SU-DHL-6 (cell line): ENCODE results near the gene CASS4.

Source experiments
- H2AFZ ChIP-seq: fragments of 200-600 bp; sonication (generic); 2 replicates; pipeline ENCODE4 v1.6.1; 2014; ENCODE audit warnings: low read depth, mild to moderate bottlenecking, moderate library complexity, mixed read lengths, antibody characterized with exemption, low read length; ENCODE audit not compliant: severe bottlenecking
- H3F3A ChIP-seq: fragments of 200-600 bp; shearing (Covaris generic); 2 replicates; pipeline ENCODE4 v1.6.0; 2016; ENCODE audit warnings: antibody characterized with exemption, mild to moderate bottlenecking; ENCODE audit not compliant: insufficient read depth
- H3K27ac ChIP-seq: fragments of 200-600 bp; sonication (generic); 2 replicates; pipeline ENCODE4 v1.5.1; 2016; ENCODE audit warnings: low read depth, mild to moderate bottlenecking, low read length, moderate library complexity, mixed read lengths
- H3K27me3 ChIP-seq: fragments of 200-600 bp; sonication (generic), shearing (Covaris generic); 2 replicates; pipeline ENCODE4 v1.6.0; 2014; ENCODE audit warnings: mild to moderate bottlenecking, low read length
- H3K36me3 ChIP-seq: fragments of 200-600 bp; sonication (generic); 2 replicates; pipeline ENCODE4 v1.6.1; 2014; ENCODE audit warnings: mild to moderate bottlenecking, low read length, mixed read lengths
- H3K4me2 ChIP-seq: fragments of 300-600, 200-600 bp; shearing (Covaris generic), sonication (generic); 2 replicates; pipeline ENCODE4 v1.6.0; 2014; ENCODE audit warnings: low read length, low read depth, mild to moderate bottlenecking; ENCODE audit not compliant: poor library complexity, severe bottlenecking
- H3K4me3 ChIP-seq: fragments of 200-600 bp; sonication (generic); 2 replicates; pipeline ENCODE4 v1.5.1; 2014; ENCODE audit warnings: antibody characterized with exemption, low read length, mild to moderate bottlenecking, mixed read lengths; ENCODE audit not compliant: insufficient read depth, poor library complexity, severe bottlenecking
- H3K79me2 ChIP-seq: fragments of 200-600 bp; sonication (generic); 2 replicates; pipeline ENCODE4 v1.6.1; 2014; ENCODE audit warnings: mild to moderate bottlenecking, low read length, moderate library complexity; ENCODE audit not compliant: insufficient read depth
- H3K9ac ChIP-seq: fragments of 200-600 bp; sonication (generic); 2 replicates; pipeline ENCODE4 v1.7.0; 2014; ENCODE audit warnings: mild to moderate bottlenecking, low read length
- H3K9me2 ChIP-seq: fragments of 200-600 bp; sonication (generic); replicated peaks from 2 replicates; pipeline ENCODE4 v1.6.1; 2014; ENCODE audit warnings: low read length; ENCODE audit not compliant: insufficient read depth
- H3K9me3 ChIP-seq: fragments of 200-600 bp; sonication (generic); 2 replicates; pipeline ENCODE4 v1.6.1; 2014; ENCODE audit warnings: low read length, mixed read lengths; ENCODE audit not compliant: insufficient read depth
- H4K20me1 ChIP-seq: fragments of 200-600 bp; sonication (generic); 2 replicates; pipeline ENCODE4 v1.6.1; 2014; ENCODE audit warnings: low read depth, mild to moderate bottlenecking, antibody characterized with exemption, low read length, moderate library complexity, mixed read lengths
- CTCF ChIP-seq: fragments of 200-600 bp; sonication (generic); IDR thresholded peaks from one replicate; pipeline ENCODE4 v1.5.1; 2017; ENCODE audit warnings: antibody characterized with exemption, mild to moderate bottlenecking, low read length, moderate library complexity; ENCODE audit not compliant: insufficient read depth, poor library complexity, severe bottlenecking
- EZH2phosphoT487 ChIP-seq: fragments of 200-600 bp; sonication (generic), shearing (Covaris generic); conservative IDR thresholded peaks from 2 replicates; pipeline ENCODE4 v1.6.1; 2018; ENCODE audit warnings: mild to moderate bottlenecking, antibody characterized with exemption, low read length, moderate library complexity, mixed read lengths

The CASS4 gene

GRCh38 chr20:56428881-56429280 is 16.8 kb downstream of the CASS4 start:
- Histone ChIP-seq H3K36me3 (no peaks in the 10 kb centered on the region), H4K20me1 (no peaks in the 10 kb centered on the region), H3K79me2 (no peaks in the 10 kb centered on the region), H3K9me2 (no peaks in the 10 kb centered on the region), H3K27me3 (no peaks in the 10 kb centered on the region), H3F3A (no peaks in the 10 kb centered on the region), H3K9ac (no peak overlapping the region), H3K4me3 (no peak overlapping the region), H3K9me3 (no peaks in the 10 kb centered on the region), H2AFZ (no peak overlapping the region), H3K27ac (no peak overlapping the region), H3K4me2 (no peak overlapping the region)
- TF ChIP-seq EZH2phosphoT487: no peak
- no peak for TF ChIP-seq CTCF

GRCh38 chr20:56429502-56429901 is 17.4 kb downstream of the CASS4 start:
- Histone ChIP-seq H3K4me3 (no peak overlapping the region), H3K9me3 (no peaks in the 10 kb centered on the region), H3K4me2 (peak overlapping the region; percentile 6), H3K27me3 (no peaks in the 10 kb centered on the region), H3K9ac (no peak overlapping the region), H3K36me3 (no peaks in the 10 kb centered on the region), H3K27ac (no peak overlapping the region), H3F3A (no peaks in the 10 kb centered on the region), H4K20me1 (no peaks in the 10 kb centered on the region), H3K9me2 (no peaks in the 10 kb centered on the region), H3K79me2 (no peaks in the 10 kb centered on the region), H2AFZ (peak overlapping the region; percentile 69)
- TF ChIP-seq CTCF (no peak), EZH2phosphoT487 (no peak)

- H3K4me2 ChIP-seq: peak overlapping the region; percentile 6
- no peaks in the 10 kb centered on the region for H3F3A ChIP-seq
- no peak overlapping the region for H3K4me3 ChIP-seq
- no peaks in the 10 kb centered on the region for H3K36me3 ChIP-seq
- H3K9me3 ChIP-seq: no peaks in the 10 kb centered on the region
- TF ChIP-seq CTCF: no peak
- no peak for TF ChIP-seq EZH2phosphoT487
- no peak overlapping the region for H3K27ac ChIP-seq
- H2AFZ ChIP-seq: peak overlapping the region; percentile 69
- H4K20me1 ChIP-seq: no peaks in the 10 kb centered on the region
- H3K79me2 ChIP-seq: no peaks in the 10 kb centered on the region
- no peak overlapping the region for H3K9ac ChIP-seq
- no peaks in the 10 kb centered on the region for H3K9me2 ChIP-seq
- no peaks in the 10 kb centered on the region for H3K27me3 ChIP-seq
Measured at GRCh38 chr20:56429941-56430340, 17.9 kb downstream of the CASS4 start.
